NB4 (cell line): ENCODE results near the gene ZNF800.

Source experiments
- POLR2A ChIP-seq: IDR thresholded peaks from 2 replicates; pipeline ENCODE4 v1.6.1; 2011; ENCODE audit warnings: mild to moderate bottlenecking; ENCODE audit not compliant: insufficient read length; ENCODE audit errors: extremely low read depth
- TF ChIP-seq, protein P1 (sequence below): IDR thresholded peaks from one replicate; pipeline ENCODE4 v1.5.1; 2012; ENCODE audit warnings: low read depth, low read length
- TF ChIP-seq, protein P2 (sequence below): IDR thresholded peaks from 2 replicates; pipeline ENCODE4 v1.6.1; 2011; ENCODE audit warnings: low read depth, low read length

DNA sequence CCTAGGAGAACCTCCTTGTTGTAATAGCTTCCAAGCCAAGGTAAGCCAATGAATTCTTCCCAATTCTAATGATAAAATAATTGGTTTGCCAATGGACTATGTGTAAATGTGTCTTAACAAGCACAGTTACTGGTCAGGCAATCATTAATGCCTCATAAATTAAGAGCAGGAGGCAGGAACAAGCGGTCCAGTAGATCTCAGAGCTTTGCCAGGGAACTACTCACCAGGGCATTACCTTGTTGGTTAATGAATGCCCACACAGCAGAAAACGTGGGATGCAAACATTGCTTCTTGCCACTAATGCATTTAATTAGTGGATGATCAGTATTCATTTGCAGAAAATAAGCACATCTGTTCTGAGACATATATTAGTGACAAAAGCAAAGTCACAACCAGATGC lies 26.7 kb upstream of the ZNF800 start:
- TF ChIP-seq POLR2A: no peak
- TF ChIP-seq, protein P1, sequence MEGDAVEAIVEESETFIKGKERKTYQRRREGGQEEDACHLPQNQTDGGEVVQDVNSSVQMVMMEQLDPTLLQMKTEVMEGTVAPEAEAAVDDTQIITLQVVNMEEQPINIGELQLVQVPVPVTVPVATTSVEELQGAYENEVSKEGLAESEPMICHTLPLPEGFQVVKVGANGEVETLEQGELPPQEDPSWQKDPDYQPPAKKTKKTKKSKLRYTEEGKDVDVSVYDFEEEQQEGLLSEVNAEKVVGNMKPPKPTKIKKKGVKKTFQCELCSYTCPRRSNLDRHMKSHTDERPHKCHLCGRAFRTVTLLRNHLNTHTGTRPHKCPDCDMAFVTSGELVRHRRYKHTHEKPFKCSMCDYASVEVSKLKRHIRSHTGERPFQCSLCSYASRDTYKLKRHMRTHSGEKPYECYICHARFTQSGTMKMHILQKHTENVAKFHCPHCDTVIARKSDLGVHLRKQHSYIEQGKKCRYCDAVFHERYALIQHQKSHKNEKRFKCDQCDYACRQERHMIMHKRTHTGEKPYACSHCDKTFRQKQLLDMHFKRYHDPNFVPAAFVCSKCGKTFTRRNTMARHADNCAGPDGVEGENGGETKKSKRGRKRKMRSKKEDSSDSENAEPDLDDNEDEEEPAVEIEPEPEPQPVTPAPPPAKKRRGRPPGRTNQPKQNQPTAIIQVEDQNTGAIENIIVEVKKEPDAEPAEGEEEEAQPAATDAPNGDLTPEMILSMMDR: no peak
- TF ChIP-seq, protein P2, sequence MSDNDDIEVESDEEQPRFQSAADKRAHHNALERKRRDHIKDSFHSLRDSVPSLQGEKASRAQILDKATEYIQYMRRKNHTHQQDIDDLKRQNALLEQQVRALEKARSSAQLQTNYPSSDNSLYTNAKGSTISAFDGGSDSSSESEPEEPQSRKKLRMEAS: no peak
